ENCODE data around the gene ANO7.

Gene ANO7

DNA sequence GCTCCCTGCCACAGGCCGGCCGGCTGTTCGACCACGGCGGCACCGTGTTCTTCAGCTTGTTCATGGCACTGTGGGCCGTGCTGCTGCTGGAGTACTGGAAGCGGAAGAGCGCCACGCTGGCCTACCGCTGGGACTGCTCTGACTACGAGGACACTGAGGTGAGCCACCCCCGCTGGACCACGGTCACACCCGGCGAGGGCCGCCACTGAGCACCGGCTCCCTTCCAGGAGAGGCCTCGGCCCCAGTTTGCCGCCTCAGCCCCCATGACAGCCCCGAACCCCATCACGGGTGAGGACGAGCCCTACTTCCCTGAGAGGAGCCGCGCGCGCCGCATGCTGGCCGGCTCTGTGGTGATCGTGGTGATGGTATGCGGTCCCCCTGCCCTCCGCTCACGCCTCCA, 20.8 kb downstream of the ANO7 start:
- no peak for DNase-seq

DNA sequence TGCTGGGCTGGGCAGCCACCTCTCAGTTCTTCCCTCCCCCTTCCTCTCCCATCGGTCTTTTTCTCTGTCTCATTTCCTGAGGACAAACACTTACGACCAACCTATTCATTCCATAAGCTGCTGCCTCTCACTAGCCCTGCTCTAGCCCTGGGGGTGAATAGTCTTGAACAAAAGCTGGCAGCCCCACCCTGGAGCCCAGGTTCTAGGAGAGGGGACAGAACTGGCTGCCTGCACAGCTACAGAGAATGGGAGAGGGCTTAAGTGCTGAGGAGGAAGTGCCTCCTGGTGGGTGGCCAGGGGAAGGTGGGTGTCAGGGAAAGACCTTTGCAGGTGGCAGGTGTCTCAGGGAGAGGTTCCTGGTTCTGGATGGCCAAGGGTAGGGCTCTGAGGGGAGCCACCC, 22.8 kb downstream of the ANO7 start:
- DNase-seq = no peak

DNA sequence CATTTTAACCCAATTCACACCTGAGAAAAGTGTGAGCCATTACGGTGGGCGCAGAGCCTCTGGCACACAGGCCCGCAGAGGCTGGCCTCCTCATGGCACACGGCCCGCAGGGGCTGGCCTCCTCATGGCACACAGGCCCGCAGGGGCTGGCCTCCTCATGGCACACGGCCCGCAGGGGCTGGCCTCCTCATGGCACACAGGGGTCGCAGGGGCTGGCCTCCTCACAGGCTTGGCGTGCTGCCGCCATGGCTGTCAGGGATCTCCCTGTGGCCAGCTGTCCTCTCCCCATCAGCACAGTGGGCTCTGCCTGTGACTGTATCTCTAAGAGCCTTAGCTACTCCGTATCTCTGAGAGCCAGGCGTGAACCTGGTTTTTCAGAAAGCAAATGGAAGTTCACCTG, 24.6 kb downstream of the ANO7 start:
- DNase-seq = no peak

DNA sequence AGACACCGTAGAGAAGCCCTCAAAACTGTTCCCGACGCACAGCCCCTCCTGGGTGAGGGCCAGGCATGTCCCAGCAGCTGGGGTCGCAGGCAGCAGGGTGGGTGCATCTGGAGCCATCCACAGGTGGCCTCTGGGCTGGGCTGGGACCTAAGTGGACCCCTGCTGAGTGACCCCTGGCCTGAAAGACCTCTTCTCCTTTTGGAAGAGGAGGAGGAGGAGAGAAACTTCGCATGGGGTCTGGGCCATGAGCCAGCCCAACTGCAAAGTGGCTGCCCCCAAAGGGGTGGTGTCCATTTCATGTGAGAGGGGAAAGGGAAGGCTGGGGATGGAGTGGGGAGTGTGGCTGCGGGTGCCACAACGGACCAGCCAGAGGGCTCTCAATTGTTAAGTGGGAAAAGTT, 25.1 kb downstream of the ANO7 start:
- no peak for DNase-seq

DNA sequence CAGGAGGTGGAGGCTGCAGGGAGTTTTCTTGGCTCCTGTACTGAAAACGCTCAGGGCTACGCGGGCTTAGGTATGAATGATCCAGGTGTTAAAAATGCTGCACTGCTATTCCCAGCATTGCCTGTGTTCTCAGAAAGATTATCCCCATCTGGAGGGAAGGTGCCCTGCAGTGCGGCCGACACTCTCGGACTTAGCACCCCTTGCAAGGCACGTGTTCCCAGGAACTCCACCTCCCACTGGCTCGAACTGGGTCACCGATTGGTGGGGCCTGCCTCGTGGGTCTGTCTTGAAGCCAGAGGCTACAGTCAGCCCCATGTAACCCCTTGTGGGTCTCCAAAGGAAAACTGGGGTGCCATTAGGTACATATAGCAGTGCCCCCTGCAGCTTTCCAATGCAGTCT, 25.7 kb downstream of the ANO7 start:
- DNase-seq = no peak

DNA sequence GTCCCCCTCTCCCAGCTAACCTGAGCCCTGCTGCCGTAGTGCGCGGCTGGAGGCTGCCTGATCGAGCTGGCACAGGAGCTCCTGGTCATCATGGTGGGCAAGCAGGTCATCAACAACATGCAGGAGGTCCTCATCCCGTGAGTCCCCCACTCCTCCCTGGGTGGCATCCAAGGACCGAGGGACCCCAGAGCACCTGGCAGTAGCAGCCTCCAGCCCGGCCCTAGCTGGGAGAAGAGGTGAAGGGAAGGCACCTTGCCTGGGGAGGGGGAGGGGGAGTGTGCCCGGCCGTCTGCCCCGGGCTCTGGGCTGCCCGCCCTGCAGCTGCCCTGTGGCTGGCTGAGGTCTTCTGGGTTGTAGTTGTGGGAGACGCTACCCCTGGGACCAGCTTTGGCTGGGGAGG, 26.3 kb downstream of the ANO7 start:
- DNase-seq = no peak

DNA sequence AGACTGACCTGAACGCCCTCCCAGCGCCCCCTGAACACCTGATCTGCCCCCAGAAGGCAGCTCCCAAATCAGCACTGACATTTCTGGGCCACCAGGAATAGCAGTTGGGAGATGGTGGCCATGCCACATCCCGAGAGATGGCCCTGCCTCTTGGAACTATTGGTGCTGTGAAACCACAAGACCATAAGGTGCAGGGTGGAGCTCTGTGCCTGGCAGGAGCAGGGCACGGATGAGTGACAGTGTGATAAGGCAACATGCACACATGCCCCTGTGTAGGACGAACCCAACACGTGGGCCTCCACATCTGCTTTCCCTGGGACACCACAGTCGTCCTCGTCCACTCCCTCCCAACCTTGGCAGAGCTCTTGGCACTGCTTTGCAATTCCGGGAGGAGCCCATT, 26.9 kb downstream of the ANO7 start:
- DNase-seq = no peak

DNA sequence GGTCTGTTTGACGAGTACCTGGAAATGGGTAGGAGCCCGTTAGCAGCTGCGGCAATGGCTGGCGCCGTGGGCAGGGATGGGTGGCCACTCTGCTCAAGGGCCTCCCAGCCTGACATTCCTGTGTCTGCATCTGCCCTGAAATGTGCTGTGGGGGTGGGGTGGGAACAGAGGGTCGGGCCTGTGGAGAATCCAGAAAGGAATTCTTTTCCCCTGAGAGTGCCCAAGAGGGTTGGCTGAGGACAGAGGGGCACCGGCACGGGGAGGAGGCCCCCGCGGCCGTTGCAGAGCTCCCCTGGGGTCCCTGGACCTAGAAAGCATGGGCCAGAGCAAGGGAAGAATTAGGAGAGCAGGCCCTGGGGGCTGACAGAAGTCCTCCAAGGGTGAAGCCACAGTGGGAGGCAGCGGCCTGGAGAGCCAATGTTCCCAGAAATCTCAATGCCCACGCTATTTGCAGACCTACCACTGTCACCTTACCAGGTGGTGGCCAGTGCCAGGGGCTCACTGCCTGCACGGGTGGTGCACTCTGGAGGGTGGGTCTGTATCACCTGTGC, 27.8 kb downstream of the ANO7 start:
- DNase-seq = no peak

DNA sequence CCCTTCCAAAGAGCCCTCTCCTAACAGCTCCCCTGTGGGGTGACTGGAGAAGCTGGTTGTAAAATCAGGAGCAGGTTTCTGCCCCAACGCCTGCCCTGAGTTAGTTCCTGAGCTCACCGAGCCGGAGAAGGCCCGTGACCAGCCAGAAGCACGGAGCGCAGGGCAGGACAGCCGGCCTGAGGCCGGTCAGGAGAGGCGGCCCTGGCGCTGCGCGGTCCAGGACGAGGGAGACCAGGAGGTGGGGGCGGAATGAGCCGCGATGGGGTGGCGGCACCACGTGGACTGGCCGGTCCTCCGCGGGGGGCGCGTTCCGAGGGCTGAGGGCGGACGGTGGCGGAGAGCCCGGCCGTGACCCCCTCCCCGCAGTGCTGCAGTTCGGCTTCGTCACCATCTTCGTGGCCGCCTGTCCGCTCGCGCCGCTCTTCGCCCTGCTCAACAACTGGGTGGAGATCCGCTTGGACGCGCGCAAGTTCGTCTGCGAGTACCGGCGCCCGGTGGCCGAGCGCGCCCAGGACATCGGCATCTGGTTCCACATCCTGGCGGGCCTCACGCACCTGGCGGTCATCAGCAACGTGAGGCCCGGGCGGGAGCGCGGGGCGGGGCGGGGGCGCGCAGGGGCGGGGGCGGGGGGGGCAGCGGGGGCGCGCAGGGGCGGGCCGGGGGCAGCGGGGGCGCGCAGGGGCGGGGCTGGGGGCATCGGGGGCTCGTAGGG, 29.0 kb downstream of the ANO7 start:
- DNase-seq = no peak

DNA sequence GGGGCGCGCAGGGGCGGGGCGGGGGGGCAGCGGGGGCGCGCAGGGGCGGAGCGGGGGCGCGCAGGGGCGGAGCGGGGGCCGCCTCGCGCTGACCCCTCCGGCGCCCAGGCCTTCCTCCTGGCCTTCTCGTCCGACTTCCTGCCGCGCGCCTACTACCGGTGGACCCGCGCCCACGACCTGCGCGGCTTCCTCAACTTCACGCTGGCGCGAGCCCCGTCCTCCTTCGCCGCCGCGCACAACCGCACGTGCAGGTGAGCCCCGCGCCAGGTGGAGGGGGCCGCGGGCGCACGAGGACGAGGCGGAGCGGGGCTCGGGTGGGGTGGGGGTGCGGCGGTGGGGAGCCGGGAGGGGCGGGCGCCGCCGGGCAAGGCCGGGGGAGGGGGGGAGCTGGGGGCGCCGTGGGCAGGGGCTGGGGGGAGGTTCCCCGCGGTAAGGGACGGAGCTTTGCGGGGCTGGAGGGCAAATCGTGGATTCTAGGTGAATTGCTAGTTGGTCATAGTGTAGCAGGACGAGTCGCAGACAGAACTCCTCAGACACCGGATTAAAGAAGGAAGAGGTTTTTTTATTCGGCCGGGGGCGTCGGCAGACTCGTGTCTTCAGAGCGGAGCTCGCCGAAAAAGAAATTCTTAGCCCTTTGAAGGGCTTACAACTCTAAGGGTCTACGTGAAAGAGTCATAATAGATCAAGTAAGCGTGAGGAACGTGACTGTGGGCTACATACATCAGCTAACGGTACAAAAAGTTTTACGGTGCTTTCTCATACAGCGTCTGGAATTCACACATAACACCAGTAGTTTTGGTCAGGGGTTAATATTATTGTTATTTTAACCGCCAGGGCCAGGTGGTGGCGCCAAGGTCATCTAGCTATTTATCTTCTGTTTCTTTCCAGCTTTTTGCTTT, 29.9 kb downstream of the ANO7 start:
- peak; percentile 15 for DNase-seq

DNA sequence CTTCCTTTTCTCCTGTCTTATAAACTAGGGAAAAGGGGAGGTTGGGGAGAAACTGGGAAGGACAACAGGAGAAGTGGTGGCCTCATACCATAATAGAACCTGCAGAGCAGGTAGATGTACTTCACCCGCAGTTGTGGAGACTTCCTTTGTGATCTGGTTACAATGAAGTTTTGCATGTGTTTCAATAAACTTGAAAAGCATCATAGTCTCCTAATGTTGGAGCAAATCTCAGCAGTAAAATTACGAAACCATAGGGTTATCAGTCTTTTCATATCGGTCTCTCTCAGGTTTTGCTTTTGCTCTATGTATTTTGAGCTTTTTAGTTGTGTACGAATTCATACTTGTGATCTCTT, 30.5 kb downstream of the ANO7 start:
- DNase-seq = no peak

DNA sequence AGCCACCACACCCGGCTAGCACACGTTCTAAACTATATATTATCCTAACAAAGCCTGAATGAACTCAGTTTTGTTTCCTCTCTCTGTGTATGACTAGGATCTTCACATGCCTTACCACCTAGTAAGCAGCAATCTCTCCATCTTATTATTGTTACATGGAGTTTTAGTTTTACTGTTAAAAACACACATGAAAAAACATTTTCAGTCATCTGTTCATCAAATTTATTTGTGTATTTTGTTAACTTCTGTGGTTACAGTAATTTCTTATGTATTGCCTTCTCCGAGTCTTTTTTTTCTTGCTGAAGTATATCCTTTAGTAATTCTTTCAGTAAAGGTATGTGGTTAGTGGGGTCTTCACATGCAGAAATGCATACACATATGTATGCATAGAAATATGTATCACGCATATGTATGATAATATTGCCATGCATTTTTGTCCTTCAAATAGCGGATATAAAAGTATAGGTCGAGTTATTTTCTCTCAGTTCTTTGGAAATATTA, 31.4 kb downstream of the ANO7 start:
- DNase-seq = no peak

DNA sequence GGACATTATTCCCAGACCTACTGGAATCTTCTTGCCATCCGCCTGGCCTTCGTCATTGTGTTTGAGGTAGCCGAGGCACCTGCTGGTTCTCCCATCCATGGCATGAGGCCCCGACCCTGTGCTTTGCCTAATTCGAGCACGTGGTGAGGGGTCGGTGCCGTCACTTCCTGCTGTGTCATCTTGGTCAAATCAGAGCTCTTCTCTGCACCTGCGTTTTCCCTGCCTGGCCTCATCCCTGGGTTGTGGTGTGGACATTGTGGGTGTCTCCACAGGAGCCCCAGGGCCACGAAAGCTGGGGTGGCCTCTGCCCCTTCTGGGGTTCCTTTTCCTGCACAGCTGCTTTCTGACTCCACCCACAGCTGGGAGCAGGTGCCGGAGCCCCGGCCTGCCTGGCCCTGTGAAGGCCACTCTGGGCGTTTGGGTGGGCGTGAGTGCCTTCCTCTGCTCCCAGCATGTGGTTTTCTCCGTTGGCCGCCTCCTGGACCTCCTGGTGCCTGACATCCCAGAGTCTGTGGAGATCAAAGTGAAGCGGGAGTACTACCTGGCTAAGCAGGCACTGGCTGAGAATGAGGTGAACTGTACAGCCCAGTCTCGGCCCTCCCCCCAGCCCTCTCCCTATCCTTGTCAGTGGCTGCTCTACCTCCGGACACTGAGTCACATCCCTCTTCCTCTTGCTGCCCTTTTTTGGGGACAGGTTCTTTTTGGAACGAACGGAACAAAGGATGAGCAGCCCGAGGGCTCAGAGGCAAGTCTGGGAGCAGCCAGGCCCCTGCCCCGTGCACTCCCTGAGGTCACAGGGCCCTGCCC, 34.9 kb downstream of the ANO7 start:
- no peak for DNase-seq

DNA sequence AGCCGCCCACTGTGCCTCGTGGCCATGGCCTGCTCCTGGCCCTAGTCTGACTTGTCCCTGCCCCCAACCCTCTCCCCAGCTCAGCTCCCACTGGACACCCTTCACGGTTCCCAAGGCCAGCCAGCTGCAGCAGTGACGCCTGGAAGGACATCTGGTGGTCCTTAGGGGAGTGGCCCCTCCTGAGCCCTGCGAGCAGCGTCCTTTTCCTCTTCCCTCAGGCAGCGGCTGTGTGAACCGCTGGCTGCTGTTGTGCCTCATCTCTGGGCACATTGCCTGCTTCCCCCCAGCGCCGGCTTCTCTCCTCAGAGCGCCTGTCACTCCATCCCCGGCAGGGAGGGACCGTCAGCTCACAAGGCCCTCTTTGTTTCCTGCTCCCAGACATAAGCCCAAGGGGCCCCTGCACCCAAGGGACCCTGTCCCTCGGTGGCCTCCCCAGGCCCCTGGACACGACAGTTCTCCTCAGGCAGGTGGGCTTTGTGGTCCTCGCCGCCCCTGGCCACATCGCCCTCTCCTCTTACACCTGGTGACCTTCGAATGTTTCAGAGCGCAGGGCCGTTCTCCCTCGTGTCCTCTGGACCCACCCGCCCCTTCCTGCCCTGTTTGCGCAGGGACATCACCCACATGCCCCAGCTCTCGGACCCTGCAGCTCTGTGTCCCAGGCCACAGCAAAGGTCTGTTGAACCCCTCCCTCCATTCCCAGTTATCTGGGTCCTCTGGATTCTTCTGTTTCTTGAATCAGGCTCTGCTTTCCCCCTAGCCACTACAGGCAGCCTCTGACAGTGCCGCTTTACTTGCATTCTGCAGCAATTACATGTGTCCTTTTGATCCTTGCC, 35.8 kb downstream of the ANO7 start:
- DNase-seq = no peak

DNA sequence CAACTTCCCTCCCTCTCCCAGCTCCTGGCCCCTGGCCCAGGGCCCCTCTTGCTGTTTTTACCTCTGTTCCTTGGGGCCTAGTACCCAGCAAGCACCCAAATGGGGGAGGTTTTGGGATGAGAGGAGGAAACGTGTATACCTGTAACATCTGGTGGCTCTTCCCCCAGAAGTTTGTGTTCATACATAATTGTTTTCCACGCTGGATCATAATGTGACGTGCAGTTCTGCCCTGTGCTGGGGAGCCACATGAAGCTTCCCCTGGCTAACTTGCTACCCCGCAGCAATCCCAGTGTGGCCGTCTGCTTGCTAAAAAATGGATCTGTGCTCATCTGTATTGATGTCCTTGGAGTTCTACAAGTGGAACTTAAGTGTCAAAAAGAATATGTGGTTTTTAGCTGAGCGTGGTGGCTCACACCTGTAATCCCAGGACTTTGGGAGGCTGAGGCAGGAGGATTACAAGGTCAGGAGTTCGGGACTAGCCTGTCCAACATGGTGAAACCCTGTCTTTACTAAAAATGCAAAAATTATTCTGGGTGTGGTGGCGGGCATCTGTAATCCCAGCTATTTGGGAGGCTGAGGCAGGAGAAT, 36.5 kb downstream of the ANO7 start:
- no peak for DNase-seq

DNA sequence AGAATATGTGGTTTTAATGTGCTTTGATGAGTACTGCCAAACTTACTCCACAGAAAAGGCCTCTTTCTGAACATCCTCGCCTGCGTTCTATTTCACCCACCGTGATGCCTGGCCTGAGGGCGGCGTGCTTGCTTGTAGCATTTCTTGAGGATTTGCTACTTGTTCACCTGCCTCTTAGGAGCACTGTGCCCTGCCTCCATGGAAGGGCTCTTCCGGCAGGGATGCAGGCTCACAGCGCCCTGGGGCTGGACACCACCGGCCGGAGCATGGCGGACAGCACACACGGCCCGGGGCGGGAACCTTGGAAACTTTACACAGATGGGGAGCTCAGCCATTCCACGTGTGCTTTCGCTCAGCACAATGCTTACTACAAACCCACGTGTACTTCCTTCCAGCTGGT, 37.1 kb downstream of the ANO7 start:
- DNase-seq = no peak

DNA sequence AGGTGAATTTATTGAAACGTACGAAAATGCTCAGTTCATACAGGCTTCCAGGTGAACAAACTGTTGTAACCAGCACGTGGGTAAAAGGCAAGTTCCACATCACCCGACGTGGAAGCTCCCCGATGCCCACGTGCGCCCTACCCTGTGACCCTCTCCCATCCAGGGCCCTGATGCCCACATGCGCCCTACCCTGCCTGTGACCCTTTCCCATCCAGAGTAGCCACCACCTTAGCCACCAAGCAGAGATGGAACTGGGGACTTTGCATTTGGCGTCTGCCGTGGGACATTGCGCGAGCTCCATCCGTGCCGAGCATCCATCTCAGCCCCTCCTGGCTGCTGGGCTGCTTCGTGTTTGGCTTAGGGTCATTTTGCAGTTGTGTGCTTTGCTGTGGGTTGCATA, 37.5 kb downstream of the ANO7 start:
- no peak for DNase-seq

DNA sequence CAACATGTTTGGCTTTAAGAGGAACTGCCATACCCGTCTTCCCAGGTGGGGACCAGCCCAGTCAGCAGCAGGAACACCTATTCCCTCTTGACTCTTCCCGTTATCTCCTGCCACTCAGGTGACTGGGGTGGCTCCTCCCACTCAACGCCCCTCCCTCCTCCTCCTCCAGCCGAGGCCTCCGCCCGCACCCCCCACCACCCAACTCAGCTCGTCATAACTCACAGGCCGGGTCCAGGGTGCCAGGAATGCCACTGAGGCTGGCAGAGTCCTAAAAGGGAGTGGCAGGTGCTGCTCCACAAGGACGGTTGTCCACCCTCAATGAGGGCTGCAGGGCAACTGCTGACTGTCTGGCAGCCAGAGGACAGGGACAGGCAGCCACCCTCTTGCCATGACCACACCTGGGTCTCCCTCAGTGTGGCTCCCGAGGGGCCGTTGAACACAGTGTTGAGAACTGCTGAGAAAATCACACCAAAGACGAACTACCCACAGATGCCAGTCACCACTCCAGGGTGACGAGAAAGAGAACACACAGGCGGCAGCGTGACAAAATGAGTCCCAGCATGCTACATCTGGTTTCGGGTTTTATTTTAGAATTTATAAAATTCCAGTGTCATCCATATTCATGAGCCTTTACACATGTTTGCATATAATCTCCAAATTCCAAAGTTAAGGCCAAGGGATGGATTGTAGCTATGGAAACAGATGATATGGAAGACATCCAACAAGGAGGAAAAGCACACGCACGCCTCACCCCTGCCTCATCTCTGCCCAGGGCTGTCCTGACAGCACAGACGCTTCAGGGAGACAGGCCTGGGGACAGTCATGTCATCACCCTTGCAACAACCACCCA, 38.5 kb downstream of the ANO7 start:
- DNase-seq = no peak

DNA sequence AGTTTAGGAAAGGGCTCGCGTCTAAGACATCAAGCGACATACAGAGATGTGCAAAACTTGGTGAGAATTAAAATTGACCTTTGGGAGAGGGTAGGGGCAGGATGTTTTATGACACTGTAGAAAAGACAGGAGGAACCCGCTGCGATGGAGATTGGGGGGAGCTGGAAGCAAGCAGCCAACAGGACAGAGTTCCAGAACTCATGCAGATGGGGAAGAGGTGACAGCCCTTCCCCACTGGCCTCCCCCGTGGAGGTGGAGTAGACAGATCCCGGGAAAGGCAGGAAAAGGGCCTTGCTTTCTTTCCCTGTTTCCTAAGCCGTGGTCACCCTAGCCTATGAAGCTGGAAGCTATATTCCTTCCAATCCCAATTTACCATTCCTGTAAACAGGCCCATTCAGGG, 39.1 kb downstream of the ANO7 start:
- DNase-seq = no peak

DNA sequence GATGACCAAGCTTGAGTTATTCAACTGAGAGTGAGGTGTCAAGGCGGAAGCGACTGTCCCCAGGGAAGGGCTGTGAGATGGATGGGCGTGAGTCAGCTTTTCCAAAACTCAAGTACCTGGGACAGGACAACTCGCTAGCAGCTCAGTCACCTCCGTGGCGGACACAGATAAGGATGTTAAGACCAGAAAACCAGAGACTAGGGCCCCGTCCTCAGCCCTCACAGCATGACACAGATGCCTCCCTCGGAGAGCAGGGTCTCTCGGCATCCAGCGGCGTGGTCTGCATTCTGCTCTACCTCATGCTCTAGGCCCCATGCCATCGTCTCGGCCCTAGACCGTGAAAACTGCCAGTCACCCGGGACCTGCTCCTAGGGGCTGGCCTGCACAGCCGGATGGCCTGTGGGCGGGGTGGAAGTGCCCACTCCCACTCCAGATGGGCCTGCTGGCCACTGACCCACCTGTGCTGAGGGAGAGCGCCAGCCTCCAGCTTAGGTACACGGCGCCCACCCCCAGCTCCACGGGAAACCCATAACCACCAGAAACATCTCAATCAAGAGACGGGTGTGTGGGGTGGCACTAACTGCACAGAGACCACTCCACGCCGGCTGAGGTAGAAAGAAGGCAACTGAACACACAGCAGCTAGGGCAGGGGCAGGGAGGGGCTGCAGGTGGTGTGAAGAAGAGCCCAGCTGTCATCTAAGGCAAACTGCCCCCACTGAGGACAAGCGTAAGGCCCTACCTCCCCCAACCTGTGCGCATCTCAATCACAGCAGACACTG, 39.8 kb downstream of the ANO7 start:
- DNase-seq = no peak

Measured in KG1 (cell line).